Measurements from ENCODE around the gene PRKCA. TPM values are rescaled to one million over a fixed set of nuclear protein-coding genes. Genes with fewer than 3 reads are reported as not detected.

The PRKCA gene
- total RNA-seq, 1 experiment from 2014 or later = 29.5 TPM

- H3K9me3 Mint-ChIP-seq = no peaks in the 10 kb centered on the region
- ChIA-PET POLR2A (no interaction called here), CTCF (no interaction called here)
- H3K4me3 Mint-ChIP-seq = no peak overlapping the region
- TF ChIP-seq ZBTB43 (CRISPR knock-in tag; IDR thresholded peaks at IDR 0.05) (no peak), PRRX2 (CRISPR knock-in tag; IDR thresholded peaks at IDR 0.05) (no peak), ZNF425 (CRISPR knock-in tag; conservative IDR thresholded peaks at IDR 0.05) (no peak), ZNF138 (CRISPR knock-in tag; conservative IDR thresholded peaks at IDR 0.05) (no peak), ZNF396 (CRISPR knock-in tag; IDR thresholded peaks at IDR 0.05; ENCODE audit: borderline replicate concordance) (no peak), PREB (CRISPR knock-in tag; IDR thresholded peaks at IDR 0.05; ENCODE audit: borderline replicate concordance) (no peak), SMAD4 (CRISPR knock-in tag; IDR thresholded peaks at IDR 0.05) (no peak), NR3C1 (CRISPR knock-in tag; conservative IDR thresholded peaks at IDR 0.05; ENCODE audit: low read depth) (no peak)
- DNase-seq (ENCODE audit: low spot score) = no peak
- no peaks in the 10 kb centered on the region for H3K27me3 Mint-ChIP-seq (ENCODE audit: low read depth)
- no peak for ATAC-seq
- H3K36me3 Mint-ChIP-seq = no peaks in the 10 kb centered on the region
- no peak overlapping the region for H3K27ac Mint-ChIP-seq
- no peaks in the 10 kb centered on the region for H3K4me1 Mint-ChIP-seq
These were observed 333.7 kb downstream of the PRKCA start for GRCh38 chr17:66636111-66636510.

GRCh38 chr17:66637491-66637890 lies 335.1 kb downstream of the PRKCA start:
- ChIA-PET POLR2A (no interaction called here), CTCF (no interaction called here)
- H3K27me3 Mint-ChIP-seq (ENCODE audit: low read depth) = no peaks in the 10 kb centered on the region
- DNase-seq (ENCODE audit: low spot score) = no peak
- no peaks in the 10 kb centered on the region for H3K4me1 Mint-ChIP-seq
- no peak overlapping the region for H3K27ac Mint-ChIP-seq
- H3K36me3 Mint-ChIP-seq = peaks cover 4% of the 10 kb centered on the region; the same call in 1 of the 2 replicates
- TF ChIP-seq ZSCAN18 (CRISPR knock-in tag; IDR thresholded peaks at IDR 0.05) (no peak), ESRRA (CRISPR knock-in tag; IDR thresholded peaks at IDR 0.05; ENCODE audit: borderline replicate concordance) (no peak), NR3C1 (CRISPR knock-in tag; conservative IDR thresholded peaks at IDR 0.05; ENCODE audit: low read depth) (no peak), FOXP1 (CRISPR knock-in tag; IDR thresholded peaks at IDR 0.05; ENCODE audit: borderline replicate concordance) (no peak), E2F5 (CRISPR knock-in tag; IDR thresholded peaks at IDR 0.05) (no peak), PREB (CRISPR knock-in tag; IDR thresholded peaks at IDR 0.05; ENCODE audit: borderline replicate concordance) (no peak), ZNF425 (CRISPR knock-in tag; conservative IDR thresholded peaks at IDR 0.05) (no peak), CREM (CRISPR knock-in tag; IDR thresholded peaks at IDR 0.05) (no peak), ZNF396 (CRISPR knock-in tag; IDR thresholded peaks at IDR 0.05; ENCODE audit: borderline replicate concordance) (no peak), AR (CRISPR knock-in tag; IDR thresholded peaks at IDR 0.05) (no peak), CREB1 (CRISPR knock-in tag; IDR thresholded peaks at IDR 0.05) (no peak), ZNF232 (CRISPR knock-in tag; IDR thresholded peaks at IDR 0.05) (no peak), ATF2 (CRISPR knock-in tag; IDR thresholded peaks at IDR 0.05; ENCODE audit: borderline replicate concordance, low read depth) (no peak), TP53 (CRISPR knock-in tag; IDR thresholded peaks at IDR 0.05) (no peak)
- no peaks in the 10 kb centered on the region for H3K9me3 Mint-ChIP-seq
- no peak for ATAC-seq
- H3K4me3 Mint-ChIP-seq = no peak overlapping the region

Data from WTC11 (cell line).